Measurements from ENCODE around the gene RAP1GAP2.

Gene RAP1GAP2

GRCh38 chr17:2978991-2979390 is 182.8 kb downstream of the RAP1GAP2 start:
- no peak for TF ChIP-seq CTCF (IDR thresholded peaks at IDR 0.05; ENCODE audit: extremely low read depth, missing control alignments)

GRCh38 chr17:2980211-2980903 is 184.1 kb downstream of the RAP1GAP2 start:
- no peak for TF ChIP-seq CTCF (IDR thresholded peaks at IDR 0.05; ENCODE audit: extremely low read depth, missing control alignments)
- DNase-seq (ENCODE audit: low spot score): no peak

More at GRCh38 chr17:2978991-2979390, 182.8 kb downstream of the RAP1GAP2 start:
- DNase-seq (ENCODE audit: low spot score): no peak

GRCh38 chr17:2980904-2981246 is 184.6 kb downstream of the RAP1GAP2 start:
- no peak for DNase-seq (ENCODE audit: low spot score)
- no peak for TF ChIP-seq CTCF (IDR thresholded peaks at IDR 0.05; ENCODE audit: extremely low read depth, missing control alignments)

- no peak for TF ChIP-seq CTCF (IDR thresholded peaks at IDR 0.05; ENCODE audit: extremely low read depth, missing control alignments)
- DNase-seq (ENCODE audit: low spot score): no peak
Observed at GRCh38 chr17:2981325-2981724, 185.1 kb downstream of the RAP1GAP2 start.

- no peak for DNase-seq (ENCODE audit: low spot score)
- TF ChIP-seq CTCF (IDR thresholded peaks at IDR 0.05; ENCODE audit: extremely low read depth, missing control alignments): no peak
Observed at GRCh38 chr17:2982854-2983253, 186.6 kb downstream of the RAP1GAP2 start.

- DNase-seq (ENCODE audit: low spot score): no peak
- TF ChIP-seq CTCF (IDR thresholded peaks at IDR 0.05; ENCODE audit: extremely low read depth, missing control alignments): no peak
Observed at GRCh38 chr17:2983255-2983654, 187.0 kb downstream of the RAP1GAP2 start.

- no peak for TF ChIP-seq CTCF (IDR thresholded peaks at IDR 0.05; ENCODE audit: extremely low read depth, missing control alignments)
- no peak for DNase-seq (ENCODE audit: low spot score)
Observed at GRCh38 chr17:2985318-2985717, 189.1 kb downstream of the RAP1GAP2 start.
